Endothelial cell of umbilical vein (primary cell): Measurements from ENCODE around the gene DMD. TPM values are rescaled to one million over a fixed set of nuclear protein-coding genes. Genes with fewer than 3 reads are reported as not detected.

Experiments
- BruUV-seq: library from RNA; stranded (reverse); fragments of 400-500 nt; replicated peaks from 2 replicates; lab custom pipeline; 2021; lab: Mats Ljungman, UMichigan
- CTCF ChIA-PET: fragments of 300-600, 350-600 bp; sonication (Branson Sonifier 250); formaldehyde crosslinking; loops from one replicate; lab custom pipeline; 2021; ENCODE audit warnings: antibody characterized with exemption, inconsistent platforms; lab: Charles Lee
- POLR2A ChIA-PET: fragments of 300-600, 350-600 bp; sonication (Branson Sonifier 250); formaldehyde crosslinking; loops from one replicate; lab custom pipeline; 2021; ENCODE audit warnings: antibody characterized with exemption, inconsistent platforms; lab: Charles Lee
- DNase-seq: peaks from one replicate; pipeline ENCODE4 v3.0.0-alpha.2; 2011; ENCODE audit warnings: low read depth, low spot score
- FAIRE-seq: peaks from 2 replicates; lab custom pipeline; 2011; peaks lifted over from hg19 to GRCh38; lab: Jason Lieb, UNC
- H2AFZ ChIP-seq: 2 replicates; pipeline ENCODE4 v1.6.0; 2012; ENCODE audit warnings: low read depth, low read length, control low read depth, inconsistent platforms
- H3K27ac ChIP-seq: 2 replicates; pipeline ENCODE4 v1.5.1; 2011; ENCODE audit warnings: low read depth, mild to moderate bottlenecking, control low read depth, low read length, moderate library complexity; ENCODE audit not compliant: insufficient read depth
- H3K27me3 ChIP-seq, 2 experiments: 2 replicates each; pipeline versions ENCODE4 v1.6.0 to v1.6.1; 2011; ENCODE audit warnings: low read length in 2 of 2, mixed read lengths in 1 of 2; ENCODE audit not compliant: control insufficient read depth in 2 of 2, insufficient read depth in 2 of 2
- H3K36me3 ChIP-seq, 2 experiments: 2 replicates in 1 of 2; 3 replicates in 1 of 2; pipeline ENCODE4 v1.5.1; 2011; ENCODE audit warnings: low read length in 2 of 2, mild to moderate bottlenecking in 1 of 2, moderate library complexity in 1 of 2; ENCODE audit not compliant: control insufficient read depth in 2 of 2, insufficient read depth in 2 of 2; ENCODE audit errors: extremely low read depth in 1 of 2
- H3K4me1 ChIP-seq: 3 replicates; pipeline ENCODE4 v1.5.1; 2011; ENCODE audit warnings: mild to moderate bottlenecking, low read length; ENCODE audit not compliant: control insufficient read depth, insufficient read depth; ENCODE audit errors: extremely low read depth
- H3K4me2 ChIP-seq: 2 replicates; pipeline ENCODE4 v1.6.1; 2011; ENCODE audit warnings: low read length, control low read depth, mixed read lengths; ENCODE audit not compliant: insufficient read depth
- H3K4me3 ChIP-seq, 3 experiments: fragments of 200-600 bp in 1 of 3; sonication (generic), shearing (Covaris generic) in 1 of 3; replicated peaks in 1 of 3; 2 replicates each; pipeline ENCODE4 v1.5.1; 2011 to 2016; ENCODE audit warnings: control low read depth in 3 of 3, low read length in 3 of 3, mild to moderate bottlenecking in 2 of 3, inconsistent platforms in 1 of 3, low read depth in 1 of 3, moderate library complexity in 1 of 3; ENCODE audit not compliant: insufficient read depth in 1 of 3
- H3K79me2 ChIP-seq: 2 replicates; pipeline ENCODE4 v1.6.0; 2012; ENCODE audit warnings: low read length, inconsistent platforms; ENCODE audit not compliant: control insufficient read depth, insufficient read depth
- H3K9ac ChIP-seq: replicated peaks from 2 replicates; pipeline ENCODE3; 2011; ENCODE audit warnings: low read length, control low read depth; ENCODE audit not compliant: insufficient read depth; ENCODE audit errors: extremely low read depth
- H3K9me1 ChIP-seq: replicated peaks from 3 replicates; pipeline ENCODE4 v1.6.0; 2011; ENCODE audit warnings: mild to moderate bottlenecking, low read length; ENCODE audit not compliant: control insufficient read depth, insufficient read depth; ENCODE audit errors: extremely low read depth
- H3K9me3 ChIP-seq: replicated peaks from 2 replicates; pipeline ENCODE4 v1.5.1; 2012; ENCODE audit warnings: low read length, inconsistent platforms; ENCODE audit not compliant: control insufficient read depth, insufficient read depth
- H4K20me1 ChIP-seq: replicated peaks from 2 replicates; pipeline ENCODE3; 2011; ENCODE audit warnings: mild to moderate bottlenecking, low read length; ENCODE audit not compliant: control insufficient read depth, insufficient read depth; ENCODE audit errors: extremely low read depth
- GATA2 ChIP-seq: IDR thresholded peaks from 2 replicates; pipeline ENCODE4 v1.7.0; 2011; ENCODE audit warnings: low read depth, mild to moderate bottlenecking, moderate library complexity, mixed read lengths, low read length; ENCODE audit not compliant: insufficient read length, insufficient read depth
- MYC ChIP-seq: IDR thresholded peaks from one replicate; pipeline ENCODE4 v1.6.1; 2011; ENCODE audit warnings: mild to moderate bottlenecking, low read depth, low read length
- dilution Hi-C: fragments of 300-500 bp; cut with MboI; formaldehyde crosslinking; loops from one replicate; pipeline ENCODE4 v1.15.0; 2019; ENCODE audit warnings: low sequenced_read_pairs; ENCODE audit not compliant: extremely low pct_ligation_motif_present
- intact Hi-C: fragments of 100-400 bp; cut with micrococcal nuclease; formaldehyde crosslinking; loops from one replicate; pipeline ENCODE4 v1.10.0; 2022
- polyA plus RNA-seq, 4 experiments: library from polyadenylated mRNA; depleted of rRNA in 3 of 4; stranded (reverse) in 3 of 4; unstranded in 1 of 4; fragments of >200 nt; gene quantifications; 2 replicates each; pipeline versions ENCODE4 v1.2.1 to v1.2.3, GENCODE V29; 2011 to 2012; ENCODE audit warnings: missing spikeins in 1 of 4
- total RNA-seq: library from RNA; stranded (reverse); gene quantifications from 2 replicates; pipeline ENCODE4 v1.2.3, GENCODE V29; 2021

DMD gene
- total and polyA plus RNA-seq, 2 donors (not counting 3 experiments of a cell fraction or from before 2014, with no cell fraction given) = 7.3 to 9.0 TPM

DNA sequence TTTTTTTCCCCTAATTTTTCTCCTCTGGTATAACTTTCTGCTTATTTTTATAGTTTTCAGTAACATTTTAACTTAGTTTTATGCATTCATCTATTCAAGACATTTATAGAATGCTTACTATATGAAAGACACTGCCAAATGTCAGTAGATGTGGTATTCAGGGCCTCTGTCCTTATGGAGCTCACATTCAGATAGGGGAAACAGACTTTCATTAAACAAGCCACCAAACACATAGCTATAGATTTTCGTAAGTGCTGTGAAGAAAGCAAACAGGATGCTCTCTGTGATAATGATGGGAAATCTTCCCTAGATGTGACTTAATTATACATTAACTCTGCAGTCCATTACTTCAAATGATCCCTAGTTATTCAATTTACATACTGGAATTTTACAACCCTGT lies 1777.5 kb downstream of the DMD start:
- Histone ChIP-seq H4K20me1 (no peaks in the 10 kb centered on the region), H3K27ac (no peak overlapping the region), H3K79me2 (no peaks in the 10 kb centered on the region), H3K27me3 (no peaks in the 10 kb centered on the region), H3K9ac (no peak overlapping the region), H3K9me1 (no peaks in the 10 kb centered on the region), H3K4me2 (no peak overlapping the region), H3K9me3 (no peaks in the 10 kb centered on the region), H3K4me3 (no peak overlapping the region), H3K4me1 (no peaks in the 10 kb centered on the region), H3K36me3 (no peaks in the 10 kb centered on the region), H2AFZ (no peak overlapping the region)
- no peak for TF ChIP-seq GATA2
- TF ChIP-seq MYC = no peak
- CTCF ChIA-PET = no interaction called here
- FAIRE-seq (no peak), DNase-seq (no peak)
- no TSS peak for BruUV-seq
- intact Hi-C loops = no loop called here
- dilution Hi-C loops = no loop called here
- POLR2A ChIA-PET = no interaction called here

- Histone ChIP-seq H3K4me1 (no peaks in the 10 kb centered on the region), H3K27me3 (no peaks in the 10 kb centered on the region), H3K27ac (no peak overlapping the region), H3K79me2 (no peaks in the 10 kb centered on the region), H3K36me3 (no peaks in the 10 kb centered on the region), H4K20me1 (no peaks in the 10 kb centered on the region), H2AFZ (no peak overlapping the region), H3K4me3 (no peak overlapping the region), H3K9me3 (no peaks in the 10 kb centered on the region), H3K9ac (no peak overlapping the region), H3K4me2 (no peak overlapping the region), H3K9me1 (no peaks in the 10 kb centered on the region)
- no peak for TF ChIP-seq GATA2
- FAIRE-seq (peak; percentile 37), DNase-seq (no peak)
- POLR2A ChIA-PET = no interaction called here
- no TSS peak for BruUV-seq
- CTCF ChIA-PET = interaction anchor here (0.7 kb wide), 1 partner anchor 45 kb away, joined by 3 read pairs; no protein-coding TSS in a partner anchor
- dilution Hi-C loops = no loop called here
- intact Hi-C loops = no loop called here
These were observed 1781.4 kb downstream of the DMD start for GRCh38 chrX:31429915-31430314.
